K562 (cell line): Measurements from ENCODE around the gene MX1. TPM values are rescaled to one million over a fixed set of nuclear protein-coding genes. Genes with fewer than 3 reads are reported as not detected.

Experiments used
- CTCF ChIP-seq, 3 experiments: IDR thresholded peaks in 2 of 3; conservative IDR thresholded peaks in 1 of 3; 2 replicates each; pipeline ENCODE4 v1.5.1; 2011 to 2012; ENCODE audit warnings: low read length in 3 of 3, mild to moderate bottlenecking in 3 of 3, control low read depth in 2 of 3, improper control_type of control experiment in 1 of 3, inconsistent platforms in 1 of 3, low read depth in 1 of 3, mixed read lengths in 1 of 3, moderate library complexity in 1 of 3; ENCODE audit not compliant: insufficient read depth in 2 of 3
- PRDM10 ChIP-seq: fragments of 450-650 bp; IDR thresholded peaks from 2 replicates; pipeline ENCODE4 v1.6.1; 2018; ENCODE audit not compliant: partially characterized antibody
- polyA plus RNA-seq, 8 experiments: library from polyadenylated mRNA; depleted of rRNA in 4 of 8; stranded (reverse) in 5 of 8; unstranded in 3 of 8; fragments of >200 nt; fragmentation: Nextera tagmentation in 2 of 8; fragmentation: Illumina TruSeq in 1 of 8; extraction: Ambion mirVana in 2 of 8; extraction: Trizol in 1 of 8; gene quantifications; 2 replicates each; pipeline versions ENCODE4 v1.2.1 to v1.2.3, GENCODE V29; 2011 to 2014; ENCODE audit warnings: inconsistent platforms in 1 of 8, missing spikeins in 1 of 8
- total RNA-seq, 7 experiments: library from RNA; depleted of rRNA in 6 of 7; stranded (reverse); fragments of >200 nt in 6 of 7; fragmentation: Illumina TruSeq in 2 of 7; extraction: Trizol in 2 of 7; gene quantifications; 2 replicates each; pipeline versions ENCODE4 v1.2.1 to v1.2.3, GENCODE V29; 2011 to 2021; ENCODE audit warnings: low replicate concordance in 1 of 7
- TF ChIP-seq, protein P1 (sequence below), 2 experiments: fragments of 450-650 bp; formaldehyde crosslinking in 1 of 2; IDR thresholded peaks; 2 replicates each; pipeline versions ENCODE4 v1.4.0 to v1.6.1; 2014 to 2020; ENCODE audit warnings: mild to moderate bottlenecking in 2 of 2, borderline replicate concordance in 1 of 2, low read depth in 1 of 2

MX1 gene
- total and polyA plus RNA-seq, 9 of the 15 experiments (the other 6 are each of a cell fraction or from before 2014, with no cell fraction given): 0.07 to 0.51 (median 0.21) TPM; not detected in 5

GRCh38 chr21:41460578-41461527 lies 34.8 kb downstream of the MX1 start (continued):
- TF ChIP-seq, protein P1, sequence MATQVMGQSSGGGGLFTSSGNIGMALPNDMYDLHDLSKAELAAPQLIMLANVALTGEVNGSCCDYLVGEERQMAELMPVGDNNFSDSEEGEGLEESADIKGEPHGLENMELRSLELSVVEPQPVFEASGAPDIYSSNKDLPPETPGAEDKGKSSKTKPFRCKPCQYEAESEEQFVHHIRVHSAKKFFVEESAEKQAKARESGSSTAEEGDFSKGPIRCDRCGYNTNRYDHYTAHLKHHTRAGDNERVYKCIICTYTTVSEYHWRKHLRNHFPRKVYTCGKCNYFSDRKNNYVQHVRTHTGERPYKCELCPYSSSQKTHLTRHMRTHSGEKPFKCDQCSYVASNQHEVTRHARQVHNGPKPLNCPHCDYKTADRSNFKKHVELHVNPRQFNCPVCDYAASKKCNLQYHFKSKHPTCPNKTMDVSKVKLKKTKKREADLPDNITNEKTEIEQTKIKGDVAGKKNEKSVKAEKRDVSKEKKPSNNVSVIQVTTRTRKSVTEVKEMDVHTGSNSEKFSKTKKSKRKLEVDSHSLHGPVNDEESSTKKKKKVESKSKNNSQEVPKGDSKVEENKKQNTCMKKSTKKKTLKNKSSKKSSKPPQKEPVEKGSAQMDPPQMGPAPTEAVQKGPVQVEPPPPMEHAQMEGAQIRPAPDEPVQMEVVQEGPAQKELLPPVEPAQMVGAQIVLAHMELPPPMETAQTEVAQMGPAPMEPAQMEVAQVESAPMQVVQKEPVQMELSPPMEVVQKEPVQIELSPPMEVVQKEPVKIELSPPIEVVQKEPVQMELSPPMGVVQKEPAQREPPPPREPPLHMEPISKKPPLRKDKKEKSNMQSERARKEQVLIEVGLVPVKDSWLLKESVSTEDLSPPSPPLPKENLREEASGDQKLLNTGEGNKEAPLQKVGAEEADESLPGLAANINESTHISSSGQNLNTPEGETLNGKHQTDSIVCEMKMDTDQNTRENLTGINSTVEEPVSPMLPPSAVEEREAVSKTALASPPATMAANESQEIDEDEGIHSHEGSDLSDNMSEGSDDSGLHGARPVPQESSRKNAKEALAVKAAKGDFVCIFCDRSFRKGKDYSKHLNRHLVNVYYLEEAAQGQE (IDR thresholded peaks at IDR 0.05; ENCODE audit: borderline replicate concordance): peak; percentile 41; the same call in 1 of the 2 replicates
- TF ChIP-seq, protein P1 (CRISPR knock-in tag; IDR thresholded peaks at IDR 0.05; ENCODE audit: low read depth): no peak
- TF ChIP-seq PRDM10: no peak
- peak; percentile 61 to 76 (median 69) for TF ChIP-seq CTCF (IDR thresholded peaks at IDR 0.05 in 2 of 3, conservative IDR thresholded peaks at IDR 0.05 in 1 of 3; ENCODE audit: insufficient read depth in 2 of 3, low read depth in 1 of 3, low read length in 3 of 3)
